Trophoblast cell (in vitro differentiated cells and primary cell): ENCODE measurements around the gene AXIN1. TPM values are rescaled to one million over a fixed set of nuclear protein-coding genes. Genes with fewer than 3 reads are reported as not detected.

Experiments
- DNase-seq, 2 donors: peaks; one replicate each; pipeline ENCODE4 v3.0.0-alpha.2; 2016
- H2AFZ ChIP-seq: 2 replicates; pipeline ENCODE4 v1.6.1; 2013; ENCODE audit warnings: low read length, moderate library complexity, mild to moderate bottlenecking; ENCODE audit not compliant: insufficient read depth, poor library complexity
- H2AK5ac ChIP-seq: 2 replicates; pipeline ENCODE4 v1.6.1; 2013; ENCODE audit warnings: mild to moderate bottlenecking, low read length
- H2BK120ac ChIP-seq: 2 replicates; pipeline ENCODE4 v1.6.1; 2013; ENCODE audit warnings: low read length, mild to moderate bottlenecking, moderate library complexity; ENCODE audit not compliant: insufficient read depth, poor library complexity
- H2BK12ac ChIP-seq: 2 replicates; pipeline ENCODE4 v1.6.1; 2013; ENCODE audit warnings: mild to moderate bottlenecking, low read length, moderate library complexity
- H2BK5ac ChIP-seq: 2 replicates; pipeline ENCODE4 v1.6.1; 2013; ENCODE audit warnings: low read length, low read depth, moderate library complexity, mild to moderate bottlenecking; ENCODE audit not compliant: poor library complexity
- H3K14ac ChIP-seq: 2 replicates; pipeline ENCODE4 v1.6.1; 2013; ENCODE audit warnings: mild to moderate bottlenecking, low read length
- H3K18ac ChIP-seq: 2 replicates; pipeline ENCODE4 v1.6.1; 2013; ENCODE audit warnings: mild to moderate bottlenecking, low read length
- H3K23ac ChIP-seq: 2 replicates; pipeline ENCODE4 v1.6.1; 2013; ENCODE audit warnings: low read length
- H3K27ac ChIP-seq: 2 replicates; pipeline ENCODE4 v1.5.1; 2013; ENCODE audit warnings: low read depth, mild to moderate bottlenecking, inconsistent platforms, low read length, moderate library complexity
- H3K27me3 ChIP-seq: 2 replicates; pipeline ENCODE4 v1.6.1; 2013; ENCODE audit warnings: inconsistent platforms, mild to moderate bottlenecking, low read length, moderate library complexity; ENCODE audit not compliant: insufficient read depth
- H3K36me3 ChIP-seq, 2 experiments: 1 replicate in 1 of 2; 2 replicates in 1 of 2; pipeline ENCODE4 v1.6.1; 2013; ENCODE audit warnings: low read length in 2 of 2, mild to moderate bottlenecking in 2 of 2, moderate library complexity in 1 of 2; ENCODE audit not compliant: insufficient read depth in 2 of 2, control insufficient read depth in 1 of 2
- H3K4ac ChIP-seq: 2 replicates; pipeline ENCODE4 v1.6.1; 2013; ENCODE audit warnings: low read depth, mild to moderate bottlenecking, low read length, moderate library complexity
- H3K4me1 ChIP-seq, 2 experiments: 1 replicate in 1 of 2; 2 replicates in 1 of 2; pipeline ENCODE4 v1.6.1; 2013; ENCODE audit warnings: low read length in 2 of 2, mild to moderate bottlenecking in 2 of 2, moderate library complexity in 1 of 2; ENCODE audit not compliant: insufficient read depth in 2 of 2, control insufficient read depth in 1 of 2
- H3K4me2 ChIP-seq: 2 replicates; pipeline ENCODE4 v1.6.1; 2013; ENCODE audit warnings: inconsistent platforms, mild to moderate bottlenecking, low read length, moderate library complexity
- H3K4me3 ChIP-seq: 2 replicates; pipeline ENCODE4 v1.5.1; 2013; ENCODE audit warnings: mild to moderate bottlenecking, low read depth, low read length, inconsistent platforms
- H3K79me1 ChIP-seq: one replicate; pipeline ENCODE4 v1.6.1; 2013; ENCODE audit warnings: low read length
- H3K79me2 ChIP-seq: 2 replicates; pipeline ENCODE4 v1.6.1; 2013; ENCODE audit warnings: low read length, mild to moderate bottlenecking; ENCODE audit not compliant: control insufficient read depth, insufficient read depth, poor library complexity
- H3K9ac ChIP-seq: 2 replicates; pipeline ENCODE4 v1.6.1; 2013; ENCODE audit warnings: mild to moderate bottlenecking, low read length
- H3K9me3 ChIP-seq: 2 replicates; pipeline ENCODE4 v1.6.1; 2013; ENCODE audit warnings: low read depth, mild to moderate bottlenecking, control low read depth, inconsistent platforms, low read length; ENCODE audit not compliant: insufficient read depth
- H4K12ac ChIP-seq: 2 replicates; pipeline ENCODE4 v1.6.1; 2013; ENCODE audit warnings: low read depth, mild to moderate bottlenecking, low read length, moderate library complexity
- H4K8ac ChIP-seq: 2 replicates; pipeline ENCODE4 v1.6.1; 2013; ENCODE audit warnings: low read depth, mild to moderate bottlenecking, low read length, moderate library complexity
- H4K91ac ChIP-seq: one replicate; pipeline ENCODE4 v1.6.1; 2013; ENCODE audit warnings: low read depth, mild to moderate bottlenecking, low read length, moderate library complexity
- WGBS: extraction: QIAGEN DNeasy Blood & Tissue Kit; methylation state at CpG from one replicate; pipeline ENCODE4 v1.1.7; 2013; ENCODE audit warnings: missing lambda C conversion rate; ENCODE audit not compliant: insufficient read length, insufficient coverage; ENCODE audit errors: extremely low coverage; 5-methylcytosine and 5-hydroxymethylcytosine counted together
- polyA plus RNA-seq: library from polyadenylated mRNA; stranded (reverse); fragments of 200-250 nt; gene quantifications from 2 replicates; pipeline ENCODE4 v1.2.3, GENCODE V29; 2013

Gene AXIN1, protein sequence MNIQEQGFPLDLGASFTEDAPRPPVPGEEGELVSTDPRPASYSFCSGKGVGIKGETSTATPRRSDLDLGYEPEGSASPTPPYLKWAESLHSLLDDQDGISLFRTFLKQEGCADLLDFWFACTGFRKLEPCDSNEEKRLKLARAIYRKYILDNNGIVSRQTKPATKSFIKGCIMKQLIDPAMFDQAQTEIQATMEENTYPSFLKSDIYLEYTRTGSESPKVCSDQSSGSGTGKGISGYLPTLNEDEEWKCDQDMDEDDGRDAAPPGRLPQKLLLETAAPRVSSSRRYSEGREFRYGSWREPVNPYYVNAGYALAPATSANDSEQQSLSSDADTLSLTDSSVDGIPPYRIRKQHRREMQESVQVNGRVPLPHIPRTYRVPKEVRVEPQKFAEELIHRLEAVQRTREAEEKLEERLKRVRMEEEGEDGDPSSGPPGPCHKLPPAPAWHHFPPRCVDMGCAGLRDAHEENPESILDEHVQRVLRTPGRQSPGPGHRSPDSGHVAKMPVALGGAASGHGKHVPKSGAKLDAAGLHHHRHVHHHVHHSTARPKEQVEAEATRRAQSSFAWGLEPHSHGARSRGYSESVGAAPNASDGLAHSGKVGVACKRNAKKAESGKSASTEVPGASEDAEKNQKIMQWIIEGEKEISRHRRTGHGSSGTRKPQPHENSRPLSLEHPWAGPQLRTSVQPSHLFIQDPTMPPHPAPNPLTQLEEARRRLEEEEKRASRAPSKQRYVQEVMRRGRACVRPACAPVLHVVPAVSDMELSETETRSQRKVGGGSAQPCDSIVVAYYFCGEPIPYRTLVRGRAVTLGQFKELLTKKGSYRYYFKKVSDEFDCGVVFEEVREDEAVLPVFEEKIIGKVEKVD
- 11.9 and 12.9 TPM in 2 replicates for polyA plus RNA-seq

DNA sequence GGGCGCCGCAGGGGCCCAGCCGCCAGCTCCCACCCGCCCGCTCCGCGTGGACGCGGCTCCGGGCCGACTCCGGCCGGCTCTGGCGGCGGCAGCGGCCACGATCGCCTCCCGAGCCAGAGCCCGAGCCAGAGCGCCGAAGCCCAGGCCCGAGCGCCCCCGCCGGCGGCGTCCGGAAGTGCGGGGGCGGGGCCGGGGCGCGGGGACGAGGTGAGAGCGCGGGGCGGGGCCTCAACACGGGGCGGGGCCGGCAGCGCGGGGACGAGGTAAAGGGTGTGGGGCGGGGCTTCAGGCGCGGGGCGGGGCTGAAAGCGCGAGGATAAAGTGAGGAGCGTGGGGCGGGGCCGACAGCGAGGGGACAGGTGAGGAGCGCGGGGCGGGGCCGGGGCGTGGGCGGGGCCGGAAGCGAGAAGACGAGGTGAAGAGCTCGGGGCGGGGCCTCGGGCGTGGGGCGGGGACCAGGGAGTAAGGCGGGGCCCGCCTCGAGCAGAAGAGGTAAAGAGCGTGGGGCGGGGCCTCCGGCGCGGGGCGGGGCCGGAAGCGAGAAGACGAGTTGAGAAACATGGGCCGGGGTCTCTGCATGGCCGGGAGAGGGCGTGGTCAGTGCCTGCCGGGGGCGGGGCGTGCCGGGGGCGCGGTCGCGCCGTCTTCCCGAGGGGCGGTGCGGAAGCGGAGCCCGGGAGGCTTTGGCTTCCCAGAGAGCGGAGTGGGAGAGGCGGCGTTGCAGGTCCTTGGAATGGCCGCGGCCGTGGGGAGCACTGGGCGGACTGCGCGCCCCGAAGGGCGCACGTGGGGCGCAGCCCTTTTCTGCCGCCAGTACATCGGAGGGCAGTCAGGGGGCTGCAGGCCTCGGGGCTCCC lies at the start of gene AXIN1:
TSS of gene AXIN1 (minus strand) at position 177 of the 857 bp plus-strand sequence. CDS start 5,698 bp downstream, outside the sequence.
- H2BK5ac ChIP-seq, result no peak within 1 kb of the TSS
- no CpG with 5 or more reads among the region's 113 CpGs for WGBS

DNA sequence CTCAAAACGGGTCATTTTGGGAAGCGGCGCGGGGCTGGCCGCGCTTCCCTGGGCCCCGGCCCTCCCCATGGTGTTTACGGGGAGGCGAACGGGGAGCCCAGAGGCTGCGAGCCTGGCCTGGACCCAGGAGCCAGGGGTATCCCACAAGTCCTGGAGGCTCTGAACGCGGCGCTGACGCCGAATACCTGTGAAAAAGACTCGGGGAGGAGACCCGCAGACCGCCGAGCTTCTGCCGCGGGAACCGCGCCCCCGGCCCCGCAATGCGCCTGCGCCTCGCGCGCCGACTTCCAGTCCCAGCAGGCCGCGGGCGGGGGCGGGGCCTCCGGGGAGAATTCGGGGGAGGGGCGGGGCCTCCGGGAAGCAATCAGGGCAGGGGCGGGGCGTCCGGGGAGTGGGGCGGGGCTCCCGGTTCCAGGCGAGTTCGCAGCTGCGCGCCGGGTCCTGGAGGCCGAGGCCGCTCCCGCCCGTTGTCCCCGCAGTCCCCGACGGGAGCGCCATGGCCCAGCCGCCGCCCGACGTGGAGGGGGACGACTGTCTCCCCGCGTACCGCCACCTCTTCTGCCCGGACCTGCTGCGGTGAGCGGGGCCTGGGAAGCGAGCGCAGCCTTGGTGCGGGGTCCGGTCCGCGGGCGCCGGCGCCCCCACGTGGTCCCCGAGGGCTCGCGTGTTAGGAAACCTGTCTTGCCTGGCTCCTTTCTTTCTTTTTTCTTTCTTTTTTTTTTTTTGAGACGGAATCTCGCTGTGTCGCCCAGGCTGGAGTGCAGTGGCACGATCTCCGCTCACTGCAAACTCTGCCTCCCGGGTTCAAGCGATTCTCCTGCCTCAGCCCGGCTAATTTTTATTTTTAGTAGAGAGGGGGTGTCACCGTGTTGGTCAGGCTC lies 49.2 kb upstream of the AXIN1 start, which contains the start of gene DECR2:
TSS of gene DECR2 (plus strand) at position 418 of the 881 bp plus-strand sequence. CDS start at position 497, 79 bp downstream.
- H3K4me3 ChIP-seq, result peak within 1 kb of the TSS; percentile 96
- no peaks in the 10 kb centered on the region for H3K9me3 ChIP-seq
- peak within 1 kb of the TSS; percentile 78 for H3K4me2 ChIP-seq

More for the DNA sequence above, at the start of gene AXIN1:
- Histone ChIP-seq H3K4me1 (peaks cover 4% of the 10 kb centered on the region in 2 experiments), H2AK5ac (no peak within 1 kb of the TSS), H3K23ac (no peak within 1 kb of the TSS), H3K36me3 (peaks cover 0 to 3% of the 10 kb centered on the region in 2 experiments), H3K14ac (peak within 1 kb of the TSS; percentile 33), H3K9ac (peak within 1 kb of the TSS; percentile 77), H3K27ac (no peak within 1 kb of the TSS), H4K8ac (peak within 1 kb of the TSS; percentile 71), H2BK12ac (no peak within 1 kb of the TSS), H4K12ac (peak within 1 kb of the TSS; percentile 61), H2BK120ac (peak within 1 kb of the TSS; percentile 11), H2AFZ (peak within 1 kb of the TSS; percentile 82), H3K4me3 (peak within 1 kb of the TSS; percentile 77), H3K9me3 (peaks cover 1% of the 10 kb centered on the region), H3K4ac (peak within 1 kb of the TSS; percentile 77), H4K91ac (peak within 1 kb of the TSS; percentile 29), H3K79me2 (peaks cover 5% of the 10 kb centered on the region), H3K27me3 (no peaks in the 10 kb centered on the region), H3K79me1 (peaks cover 6% of the 10 kb centered on the region), H3K18ac (peak within 1 kb of the TSS; percentile 60), H3K4me2 (peak within 1 kb of the TSS; percentile 72)
- DNase-seq, result peak; percentile 98

DNA sequence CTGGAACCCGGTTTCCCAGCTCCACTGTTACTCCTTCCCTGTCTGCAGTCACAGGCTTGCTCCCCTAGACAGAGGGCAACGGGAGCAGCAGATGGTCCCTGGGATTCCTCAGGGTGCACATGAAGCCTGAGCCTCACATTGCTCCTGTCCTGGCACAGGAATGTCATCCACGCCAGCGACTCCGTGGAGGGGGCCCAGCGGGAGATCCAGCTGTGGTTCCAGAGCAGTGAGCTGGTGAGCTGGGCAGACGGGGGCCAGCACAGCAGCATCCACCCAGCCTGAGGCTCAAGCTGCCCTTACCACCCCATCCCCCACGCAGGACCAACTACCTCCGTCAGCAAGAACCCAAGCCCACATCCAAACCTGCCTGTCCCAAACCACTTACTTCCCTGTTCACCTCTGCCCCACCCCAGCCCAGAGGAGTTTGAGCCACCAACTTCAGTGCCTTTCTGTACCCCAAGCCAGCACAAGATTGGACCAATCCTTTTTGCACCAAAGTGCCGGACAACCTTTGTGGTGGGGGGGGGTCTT lies 47.6 kb upstream of the AXIN1 start:
- Histone ChIP-seq H3K27me3 (no peaks in the 10 kb centered on the region), H3K9me3 (no peaks in the 10 kb centered on the region), H3K27ac (no peak overlapping the region), H3K23ac (no peak overlapping the region), H3K79me1 (peaks cover 9% of the 10 kb centered on the region), H2BK12ac (no peak overlapping the region), H2AFZ (no peak overlapping the region), H3K4me1 (peaks cover 4 to 17% of the 10 kb centered on the region in 2 experiments), H3K4me2 (no peak overlapping the region), H4K91ac (no peak overlapping the region), H4K12ac (no peak overlapping the region), H2BK120ac (no peak overlapping the region), H3K4me3 (no peak overlapping the region), H2BK5ac (no peak overlapping the region), H4K8ac (no peak overlapping the region), H3K79me2 (peaks cover 7% of the 10 kb centered on the region), H3K18ac (no peak overlapping the region), H3K4ac (no peak overlapping the region), H3K36me3 (peaks cover 20 to 24% of the 10 kb centered on the region in 2 experiments), H3K14ac (no peak overlapping the region), H3K9ac (no peak overlapping the region), H2AK5ac (no peak overlapping the region)
- WGBS, result no CpG with 5 or more reads among the region's 10 CpGs
- DNase-seq, result no peak

More for the DNA sequence above, 49.2 kb upstream of the AXIN1 start, which contains the start of gene DECR2:
- peak within 1 kb of the TSS; percentile 95 for H2BK120ac ChIP-seq
- peaks cover 8 to 22% of the 10 kb centered on the region in 2 experiments for H3K4me1 ChIP-seq
- H3K14ac ChIP-seq, result peak within 1 kb of the TSS; percentile 97
- H3K79me2 ChIP-seq, result peaks cover 7% of the 10 kb centered on the region
- peak within 1 kb of the TSS; percentile 94 for H4K12ac ChIP-seq
- peak within 1 kb of the TSS; percentile 94 for H2BK5ac ChIP-seq
- H2AK5ac ChIP-seq, result peak within 1 kb of the TSS; percentile 76
- H3K36me3 ChIP-seq, result peaks cover 20 to 24% of the 10 kb centered on the region in 2 experiments
- peak within 1 kb of the TSS; percentile 93 for H3K9ac ChIP-seq
- no peak within 1 kb of the TSS for H2BK12ac ChIP-seq
- H3K4ac ChIP-seq, result peak within 1 kb of the TSS; percentile 94
- peak within 1 kb of the TSS; percentile 88 for H2AFZ ChIP-seq
- peak within 1 kb of the TSS; percentile 85 for H3K27ac ChIP-seq
- DNase-seq, result peak; percentile 88 to 91
- H3K27me3 ChIP-seq, result no peaks in the 10 kb centered on the region
- peak within 1 kb of the TSS; percentile 99 for H3K18ac ChIP-seq
- H3K23ac ChIP-seq, result no peak within 1 kb of the TSS
- H4K8ac ChIP-seq, result peak within 1 kb of the TSS; percentile 99
- H3K79me1 ChIP-seq, result peaks cover 9% of the 10 kb centered on the region
- no CpG with 5 or more reads among the region's 91 CpGs for WGBS
- H4K91ac ChIP-seq, result peak within 1 kb of the TSS; percentile 97
